Upper lobe of right lung (tissue), 1 donor: Measurements from ENCODE around the gene EFS. TPM values are rescaled to one million over a fixed set of nuclear protein-coding genes. Genes with fewer than 3 reads are reported as not detected.
A peak's percentile ranks its signal among the peaks of the same experiment; 100 is the strongest.

Experiments used
- ATAC-seq: fragments of 200-7000 bp; cut with Tn5 transposase; one replicate; pipeline ENCODE4 v1.9.1; 2020; ENCODE audit warnings: mild to moderate bottlenecking, moderate library complexity
- DNase-seq: peaks from one replicate; pipeline ENCODE4 v3.0.0-alpha.2; 2020
- H3K27ac ChIP-seq: fragments of 200-600 bp; one replicate; pipeline ENCODE4 v1.8.0; 2022
- H3K27me3 ChIP-seq: fragments of 200-600 bp; one replicate; pipeline ENCODE4 v1.8.0; 2022; ENCODE audit warnings: mild to moderate bottlenecking
- H3K36me3 ChIP-seq: fragments of 200-600 bp; one replicate; pipeline ENCODE4 v1.8.0; 2022
- H3K4me1 ChIP-seq: fragments of 200-600 bp; one replicate; pipeline ENCODE4 v1.8.0; 2022
- H3K4me3 ChIP-seq: fragments of 200-600 bp; one replicate; pipeline ENCODE4 v1.8.0; 2022; ENCODE audit warnings: mild to moderate bottlenecking
- H3K9me3 ChIP-seq: fragments of 200-600 bp; one replicate; pipeline ENCODE4 v1.8.0; 2022
- CTCF ChIP-seq: fragments of 200-600 bp; IDR thresholded peaks from one replicate; pipeline ENCODE4 v1.8.0; 2022; ENCODE audit warnings: antibody characterized with exemption
- intact Hi-C: fragments of 100-400 bp; cut with DNase I; formaldehyde crosslinking; loops from one replicate; pipeline ENCODE4 v1.11.0; 2022
- total RNA-seq: library from RNA; stranded (reverse); fragmentation: NEBNext Ultra II Directional; extraction: Animal tissue kit (Norgen Biotek cat#: 25700); gene quantifications from one replicate; pipeline ENCODE4 v1.2.1, GENCODE V29; 2021
- donor health status: DM: no; HTN: yes; CAD: no; lungs with severe emphysema.

EFS gene
- total RNA-seq, 1 donor from 2014 or later = 10.4 TPM

- Histone ChIP-seq H3K36me3 (no peaks in the 10 kb centered on the region), H3K27me3 (peaks cover 26% of the 10 kb centered on the region), H3K4me3 (peak within 1 kb of the TSS; percentile 65), H3K4me1 (peaks cover 7% of the 10 kb centered on the region), H3K27ac (no peak within 1 kb of the TSS), H3K9me3 (no peaks in the 10 kb centered on the region)
- no peak for TF ChIP-seq CTCF
- DNase-seq (peak; percentile 78), ATAC-seq (peak; percentile 83)
- intact Hi-C loops = no loop called here
Measured at GRCh38 chr14:23352506-23353432, 12.2 kb downstream of the EFS start, which contains the start of gene SLC22A17. SLC22A17 (minus strand) TSS chr14:23352887.

- peaks cover 26% of the 10 kb centered on the region for H3K27me3 ChIP-seq
- intact Hi-C loops = no loop called here
- peak; percentile 20 for ATAC-seq
- H3K4me3 ChIP-seq = peak overlapping the region; percentile 65
- H3K36me3 ChIP-seq = no peaks in the 10 kb centered on the region
- H3K4me1 ChIP-seq = peaks cover 7% of the 10 kb centered on the region
- TF ChIP-seq CTCF = no peak
- H3K27ac ChIP-seq = no peak overlapping the region
- H3K9me3 ChIP-seq = no peaks in the 10 kb centered on the region
- no peak for DNase-seq
Measured at GRCh38 chr14:23351681-23352505, 13.1 kb downstream of the EFS start.

- Histone ChIP-seq H3K27ac (no peak overlapping the region), H3K9me3 (no peaks in the 10 kb centered on the region), H3K4me1 (peaks cover 7% of the 10 kb centered on the region), H3K4me3 (no peak overlapping the region), H3K36me3 (no peaks in the 10 kb centered on the region), H3K27me3 (peaks cover 26% of the 10 kb centered on the region)
- intact Hi-C loops = no loop called here
- no peak for ATAC-seq
- no peak for DNase-seq
- TF ChIP-seq CTCF = no peak
Measured at GRCh38 chr14:23349156-23349845, 15.7 kb downstream of the EFS start.

- ATAC-seq (no peak), DNase-seq (peak; percentile 20)
- Histone ChIP-seq H3K36me3 (no peaks in the 10 kb centered on the region), H3K4me1 (peaks cover 7% of the 10 kb centered on the region), H3K27me3 (peaks cover 24% of the 10 kb centered on the region), H3K9me3 (no peaks in the 10 kb centered on the region), H3K4me3 (no peak overlapping the region), H3K27ac (no peak overlapping the region)
- no peak for TF ChIP-seq CTCF
- intact Hi-C loops = no loop called here
Measured at GRCh38 chr14:23348297-23348655, 16.7 kb downstream of the EFS start.
